ENCODE measurements around the gene ALAS1.

ALAS1 gene

DNA sequence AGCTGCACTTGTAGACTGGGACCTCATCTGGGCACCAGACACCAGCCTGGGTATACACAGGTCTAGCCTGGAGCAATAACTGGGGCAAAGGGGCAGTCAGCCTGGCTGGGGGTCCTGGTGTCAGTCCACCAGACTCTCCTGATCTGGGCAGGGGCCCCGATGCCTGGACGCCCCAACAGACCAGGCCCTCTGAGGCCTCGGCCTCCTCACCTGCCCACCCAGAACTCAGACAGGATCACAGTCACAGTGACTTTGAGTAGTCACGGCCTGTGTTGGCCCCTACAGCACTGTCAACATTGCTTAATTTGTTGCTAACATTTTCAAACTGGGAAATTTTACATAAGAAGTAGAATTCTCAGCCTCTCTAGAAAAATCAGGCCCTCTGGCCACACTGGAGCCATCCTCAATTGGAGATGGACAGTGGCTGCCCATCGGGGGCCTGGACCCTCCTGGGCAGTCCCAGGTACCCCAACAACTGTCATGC, 35.2 kb downstream of the ALAS1 start:
- no peak for TF ChIP-seq CTCF (IDR thresholded peaks at IDR 0.05; ENCODE audit: low read depth, low read length)
- H3K4me3 ChIP-seq (replicated peaks in 1 of 2; ENCODE audit: low read depth in 2 of 2, low read length in 2 of 2), result no peak overlapping the region
- no peak for DNase-seq (ENCODE audit: low read depth in 2 of 2)

GRCh38 chr3:52233968-52234367, 36.0 kb downstream of the ALAS1 start:
- H3K4me3 ChIP-seq (replicated peaks in 1 of 2; ENCODE audit: low read depth in 2 of 2, low read length in 2 of 2), result no peak overlapping the region
- TF ChIP-seq CTCF (IDR thresholded peaks at IDR 0.05; ENCODE audit: low read depth, low read length), result no peak
- no peak for DNase-seq (ENCODE audit: low read depth in 2 of 2)

GRCh38 chr3:52234516-52235447, 36.8 kb downstream of the ALAS1 start:
- H3K4me3 ChIP-seq (replicated peaks in 1 of 2; ENCODE audit: low read depth in 2 of 2, low read length in 2 of 2), result no peak overlapping the region
- DNase-seq (ENCODE audit: low read depth in 2 of 2), result no peak
- no peak for TF ChIP-seq CTCF (IDR thresholded peaks at IDR 0.05; ENCODE audit: low read depth, low read length)

- no peak overlapping the region for H3K4me3 ChIP-seq (replicated peaks in 1 of 2; ENCODE audit: low read depth in 2 of 2, low read length in 2 of 2)
- no peak for TF ChIP-seq CTCF (IDR thresholded peaks at IDR 0.05; ENCODE audit: low read depth, low read length)
- no peak for DNase-seq (ENCODE audit: low read depth in 2 of 2)
Measured at GRCh38 chr3:52236424-52236886, 38.5 kb downstream of the ALAS1 start.

DNA sequence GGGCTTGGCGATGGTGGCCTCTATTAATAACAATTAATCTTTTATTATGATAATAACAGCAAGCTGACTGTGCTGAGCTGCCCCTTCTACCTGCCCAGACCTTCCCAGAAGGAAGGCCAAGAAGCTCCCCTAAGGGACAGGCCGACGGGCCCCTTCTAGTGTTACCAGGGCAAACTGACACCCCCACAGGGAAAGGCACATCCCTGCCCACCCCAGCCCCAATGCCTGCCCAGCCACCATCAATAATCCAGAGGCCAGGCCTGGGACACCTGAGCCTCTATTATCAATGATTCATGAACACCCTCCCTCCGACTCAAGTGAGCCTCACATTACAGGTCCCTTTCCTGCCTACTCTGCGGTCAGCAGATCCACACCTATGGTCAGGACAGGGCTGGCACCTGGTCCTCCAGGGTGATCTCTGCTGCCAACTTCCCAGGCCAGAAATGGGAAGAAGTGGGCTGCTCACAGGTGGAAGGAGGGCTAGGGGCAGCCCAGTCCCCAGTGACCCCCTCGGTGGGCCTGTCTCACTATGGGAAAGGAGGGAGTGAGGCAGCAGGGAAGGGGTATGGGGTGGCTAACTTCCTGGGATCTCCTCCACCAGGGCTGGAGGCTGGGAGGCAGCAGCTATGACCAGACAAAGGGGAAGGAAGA, 39.2 kb downstream of the ALAS1 start:
- peak overlapping the region; percentile 90 to 92 for H3K4me3 ChIP-seq (replicated peaks in 1 of 2; ENCODE audit: low read depth in 2 of 2, low read length in 2 of 2)
- no peak for DNase-seq (ENCODE audit: low read depth in 2 of 2)
- no peak for TF ChIP-seq CTCF (IDR thresholded peaks at IDR 0.05; ENCODE audit: low read depth, low read length)

- DNase-seq (ENCODE audit: low read depth in 2 of 2), result peak; percentile 86 to 87
- TF ChIP-seq CTCF (IDR thresholded peaks at IDR 0.05; ENCODE audit: low read depth, low read length), result peak; percentile 4
- peak overlapping the region; percentile 90 to 92 for H3K4me3 ChIP-seq (replicated peaks in 1 of 2; ENCODE audit: low read depth in 2 of 2, low read length in 2 of 2)
Measured at GRCh38 chr3:52237657-52238172, 39.8 kb downstream of the ALAS1 start.

Data from cardiac fibroblast (primary cell).